HepG2 (cell line): ENCODE measurements around the gene TTPAL. TPM values are rescaled to one million over a fixed set of nuclear protein-coding genes. Genes with fewer than 3 reads are reported as not detected.
A peak's percentile ranks its signal among the peaks of the same experiment; 100 is the strongest.

Experiments
- ARNT2 ChIP-seq: sonication (generic); formaldehyde crosslinking; IDR thresholded peaks from 2 replicates; pipeline ENCODE4 v1.8.0; 2022; ENCODE audit warnings: mild to moderate bottlenecking, low read depth, missing genetic modification reagents, moderate library complexity
- BCLAF1 ChIP-seq: fragments of 450-650 bp; IDR thresholded peaks from 2 replicates; pipeline ENCODE4 v1.6.1; 2017; ENCODE audit warnings: mild to moderate bottlenecking
- HDAC1 ChIP-seq: sonication (generic); formaldehyde crosslinking; IDR thresholded peaks from 2 replicates; pipeline ENCODE4 v1.5.1; 2020; ENCODE audit warnings: mild to moderate bottlenecking, missing genetic modification reagents
- ISL2 ChIP-seq: sonication (generic); formaldehyde crosslinking; IDR thresholded peaks from 2 replicates; pipeline ENCODE4 v1.5.0; 2020; ENCODE audit warnings: missing genetic modification reagents
- MIER3 ChIP-seq: IDR thresholded peaks from 2 replicates; pipeline ENCODE4 v1.6.1; 2016; ENCODE audit warnings: missing compliant biosample characterization, borderline replicate concordance
- NFYB ChIP-seq: sonication (generic); formaldehyde crosslinking; IDR thresholded peaks from 2 replicates; pipeline ENCODE4 v1.4.0; 2020; ENCODE audit warnings: missing genetic modification reagents
- REPIN1 ChIP-seq: sonication (generic); formaldehyde crosslinking; IDR thresholded peaks from 2 replicates; pipeline ENCODE4 v1.8.0; 2022; ENCODE audit warnings: missing genetic modification reagents, low read depth, mild to moderate bottlenecking, borderline replicate concordance
- RERE ChIP-seq: IDR thresholded peaks from 2 replicates; pipeline ENCODE4 v1.6.1; 2016; ENCODE audit warnings: low read depth, missing genetic modification reagents, missing compliant biosample characterization
- SRF ChIP-seq: IDR thresholded peaks from 2 replicates; pipeline ENCODE4 v1.6.1; 2011; ENCODE audit warnings: mild to moderate bottlenecking, low read depth, low read length, moderate library complexity
- SYNCRIP ChIP-seq: fragments of 200-400 bp; formaldehyde crosslinking; IDR thresholded peaks from 2 replicates; pipeline ENCODE4 v1.6.1; 2018; ENCODE audit warnings: mild to moderate bottlenecking, low read depth, low read length; ENCODE audit not compliant: insufficient read depth
- TCF7 ChIP-seq: sonication (generic); IDR thresholded peaks from 2 replicates; pipeline ENCODE4 v1.6.1; 2016; ENCODE audit warnings: antibody characterized with exemption, low read depth
- ZBTB43 ChIP-seq: sonication (generic); formaldehyde crosslinking; conservative IDR thresholded peaks from 2 replicates; pipeline ENCODE4 v1.4.0; 2020; ENCODE audit warnings: missing genetic modification reagents
- ZBTB8A ChIP-seq: sonication (generic); formaldehyde crosslinking; IDR thresholded peaks from 2 replicates; pipeline ENCODE4 v1.4.0; 2020; ENCODE audit warnings: mild to moderate bottlenecking, low read depth, missing genetic modification reagents, borderline replicate concordance
- ZFP36 ChIP-seq: fragments of 150-350 bp; IDR thresholded peaks from 2 replicates; pipeline ENCODE4 v1.6.1; 2018; ENCODE audit warnings: borderline replicate concordance, low read length, low read depth; ENCODE audit not compliant: partially characterized antibody
- ZNF552 ChIP-seq: sonication (generic); formaldehyde crosslinking; IDR thresholded peaks from 2 replicates; pipeline ENCODE4 v1.9.0; 2022; ENCODE audit warnings: missing genetic modification reagents, mild to moderate bottlenecking, borderline replicate concordance
- ZNF597 ChIP-seq: sonication (generic); formaldehyde crosslinking; IDR thresholded peaks from 2 replicates; pipeline ENCODE4 v1.5.0; 2020; ENCODE audit warnings: missing genetic modification reagents
- ZNF772 ChIP-seq: sonication (generic); formaldehyde crosslinking; IDR thresholded peaks from 2 replicates; pipeline ENCODE4 v1.5.0; 2020; ENCODE audit warnings: mild to moderate bottlenecking, missing genetic modification reagents
- polyA plus RNA-seq, 8 experiments: library from polyadenylated mRNA; depleted of rRNA in 3 of 8; stranded (reverse) in 7 of 8; unstranded in 1 of 8; fragments of >200 nt; fragmentation: Illumina TruSeq in 4 of 8; extraction: Trizol in 4 of 8; gene quantifications; 2 replicates each; pipeline versions ENCODE4 v1.2.1 to v1.2.3, GENCODE V29; 2011 to 2016; ENCODE audit warnings: low read depth in 4 of 8, missing spikeins in 1 of 8, mixed read lengths in 1 of 8; ENCODE audit not compliant: insufficient read depth in 1 of 8
- total RNA-seq, 5 experiments: library from RNA; depleted of rRNA; stranded (reverse); fragments of >200 nt; fragmentation: Illumina TruSeq; extraction: Trizol; gene quantifications; 2 replicates each; pipeline ENCODE4 v1.2.3, GENCODE V29; 2016; ENCODE audit warnings: low read depth in 1 of 5

Gene TTPAL
- total and polyA plus RNA-seq, 2 of the 13 experiments (the other 11 are each of a cell fraction or from before 2014, with no cell fraction given), result 4.3 to 18.8 TPM

GRCh38 chr20:44521484-44522481 is 46.1 kb downstream of the TTPAL start, which contains the start of gene SERINC3 (continued):
- TF ChIP-seq BCLAF1 (no peak), NFYB (CRISPR knock-in tag) (peak; percentile 83), MIER3 (CRISPR knock-in tag) (no peak; the same call in 1 of the 2 replicates), SYNCRIP (no peak), ZNF597 (0 out of 2 replicates have a peak, but pooled peaks have one; percentile 77), HDAC1 (CRISPR knock-in tag) (peak; percentile 92), ARNT2 (CRISPR knock-in tag) (peak; percentile 70; the same call in 1 of the 2 replicates), RERE (CRISPR knock-in tag) (no peak), ZNF772 (CRISPR knock-in tag) (peak; percentile 91), ZNF552 (peak; percentile 57; the same call in 1 of the 2 replicates), TCF7 (no peak), REPIN1 (CRISPR knock-in tag) (peak; percentile 93), ZFP36 (no peak), ZBTB8A (CRISPR knock-in tag) (peak; percentile 68; the same call in 1 of the 2 replicates), SRF (no peak), ISL2 (CRISPR knock-in tag) (peak; percentile 84), ZBTB43 (CRISPR knock-in tag) (peak; percentile 90)
